Articular chondrocyte of knee joint (primary cell): ENCODE measurements around the gene HOXC4. TPM values are rescaled to one million over a fixed set of nuclear protein-coding genes. Genes with fewer than 3 reads are reported as not detected.

ENCODE experiments used
- small RNA-seq: library from RNA; depleted of rRNA; stranded (forward); fragments of <200 nt; gene quantifications from one replicate; pipeline ENCODE3, GENCODE V24; 2012
- total RNA-seq: library from RNA; depleted of rRNA; stranded (reverse); fragments of >200 nt; gene quantifications from 2 replicates; pipeline ENCODE4 v1.2.3, GENCODE V29; 2012

The HOXC4 gene
- 2.2 and 4.6 TPM in 2 replicates for total RNA-seq

DNA sequence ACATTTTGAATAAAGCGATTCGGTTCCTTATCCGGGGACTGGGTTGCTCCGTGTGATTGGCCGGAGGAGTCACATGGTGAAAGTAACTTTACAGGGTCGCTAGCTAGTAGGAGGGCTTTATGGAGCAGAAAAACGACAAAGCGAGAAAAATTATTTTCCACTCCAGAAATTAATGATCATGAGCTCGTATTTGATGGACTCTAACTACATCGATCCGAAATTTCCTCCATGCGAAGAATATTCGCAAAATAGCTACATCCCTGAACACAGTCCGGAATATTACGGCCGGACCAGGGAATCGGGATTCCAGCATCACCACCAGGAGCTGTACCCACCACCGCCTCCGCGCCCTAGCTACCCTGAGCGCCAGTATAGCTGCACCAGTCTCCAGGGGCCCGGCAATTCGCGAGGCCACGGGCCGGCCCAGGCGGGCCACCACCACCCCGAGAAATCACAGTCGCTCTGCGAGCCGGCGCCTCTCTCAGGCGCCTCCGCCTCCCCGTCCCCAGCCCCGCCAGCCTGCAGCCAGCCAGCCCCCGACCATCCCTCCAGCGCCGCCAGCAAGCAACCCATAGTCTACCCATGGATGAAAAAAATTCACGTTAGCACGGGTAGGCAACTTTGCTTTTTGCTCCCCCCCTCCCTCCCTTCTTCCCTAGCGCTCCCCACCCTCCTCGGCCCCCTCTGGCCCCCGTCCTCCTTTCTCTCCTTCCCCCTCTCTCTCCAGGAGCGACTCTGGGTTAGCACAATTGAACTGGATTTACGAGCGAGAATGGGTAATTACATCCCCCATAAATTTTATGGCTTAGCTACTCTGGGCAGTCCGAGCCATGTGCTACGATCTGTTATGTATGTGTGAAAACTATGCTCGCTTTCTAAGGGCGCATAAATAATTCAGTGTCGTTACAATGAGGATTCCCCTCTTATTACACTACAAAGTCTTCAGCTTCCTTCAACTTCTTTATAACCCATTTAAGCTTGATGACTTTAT lies at the start of gene HOXC4:
TSS of gene HOXC4 (plus strand) at position 85 of the 991 bp plus-strand sequence. CDS start at position 173, 88 bp downstream.

DNA sequence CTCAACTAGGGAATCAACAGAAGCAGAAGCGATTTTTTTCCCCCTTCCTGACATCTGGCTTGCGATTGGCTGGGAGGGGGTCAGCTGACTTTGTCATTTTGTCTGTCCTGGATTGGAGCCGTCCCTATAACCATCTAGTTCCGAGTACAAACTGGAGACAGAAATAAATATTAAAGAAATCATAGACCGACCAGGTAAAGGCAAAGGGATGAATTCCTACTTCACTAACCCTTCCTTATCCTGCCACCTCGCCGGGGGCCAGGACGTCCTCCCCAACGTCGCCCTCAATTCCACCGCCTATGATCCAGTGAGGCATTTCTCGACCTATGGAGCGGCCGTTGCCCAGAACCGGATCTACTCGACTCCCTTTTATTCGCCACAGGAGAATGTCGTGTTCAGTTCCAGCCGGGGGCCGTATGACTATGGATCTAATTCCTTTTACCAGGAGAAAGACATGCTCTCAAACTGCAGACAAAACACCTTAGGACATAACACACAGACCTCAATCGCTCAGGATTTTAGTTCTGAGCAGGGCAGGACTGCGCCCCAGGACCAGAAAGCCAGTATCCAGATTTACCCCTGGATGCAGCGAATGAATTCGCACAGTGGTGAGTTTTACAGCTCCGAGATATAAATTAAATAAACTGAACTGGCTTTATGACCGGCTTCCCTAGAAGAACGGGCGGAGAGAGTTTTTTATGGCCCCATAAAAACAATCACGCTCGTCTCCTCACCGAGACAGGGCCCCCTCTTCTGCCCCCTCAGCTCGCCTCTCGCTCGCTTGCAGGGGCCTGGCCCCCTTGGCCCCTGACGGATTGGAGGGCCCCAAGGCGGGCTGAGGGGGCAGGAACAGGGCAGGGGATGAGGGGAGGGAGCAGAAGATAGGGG lies 25.1 kb upstream of the HOXC4 start, which contains the start of gene HOXC6:
TSS of gene HOXC6 (plus strand) at position 127 of the 888 bp plus-strand sequence. CDS start at position 209, 82 bp downstream.

DNA sequence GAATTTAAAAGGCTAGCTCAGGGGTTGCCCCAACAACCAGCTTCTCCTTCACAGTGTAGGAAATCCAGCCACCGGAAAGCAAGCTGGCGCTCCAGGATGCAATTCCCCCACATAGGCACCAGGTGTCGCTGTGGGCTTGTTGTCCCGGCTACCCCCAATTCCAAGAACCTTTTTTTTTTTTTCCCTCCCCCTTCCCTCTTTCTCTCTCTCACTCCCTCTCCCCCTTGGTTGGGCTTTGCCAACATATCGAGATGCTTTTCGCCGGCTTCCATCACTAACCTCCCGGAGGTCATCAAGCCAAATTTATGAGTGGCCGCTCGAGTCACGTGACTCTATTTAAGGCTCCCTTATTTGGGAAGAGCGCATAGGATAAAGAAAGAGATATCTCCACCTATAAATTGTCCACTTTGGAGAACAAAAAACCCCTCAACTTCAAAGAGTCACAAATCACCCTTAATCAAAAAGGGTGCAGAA lies 21.0 kb upstream of the HOXC4 start, which contains the start of gene HOXC5:
TSS of gene HOXC5 (plus strand) at position 424 of the 474 bp plus-strand sequence. CDS start 73 bp downstream, outside the sequence.

Small RNA genes within 50 kb of the gene (small RNA-seq; reads per million reads assigned to genes)
- gene HOXC5 = 0.31 reads per million
- gene MIR615 = 244 reads per million, percentile 98 among the genes with 10 or more reads in this experiment
- gene RF00019 = not detected

Other genes with a start within 250 kb of the HOXC4 start
- gene HOXC13, start 115.0 kb upstream of the HOXC4 start, total RNA-seq = not detected in 2 replicates
- gene HOXC12, start 98.9 kb upstream of the HOXC4 start, total RNA-seq = not detected in 2 replicates
- gene HOXC11, start 80.7 kb upstream of the HOXC4 start, total RNA-seq = 1.3 and 1.4 TPM in 2 replicates
- gene HOTAIR, start 78.9 kb upstream of the HOXC4 start, total RNA-seq = 1.6 and 1.8 TPM in 2 replicates
- gene HOXC10, start 68.7 kb upstream of the HOXC4 start, total RNA-seq = 12.4 and 14.1 TPM in 2 replicates
- gene HOXC9, start 53.7 kb upstream of the HOXC4 start, total RNA-seq = 8.3 and 9.8 TPM in 2 replicates
- 2.7 and 3.1 TPM in 2 replicates for gene HOXC8, start 44.9 kb upstream of the HOXC4 start, total RNA-seq
- gene HOXC6, start 25.4 kb upstream of the HOXC4 start, total RNA-seq = 5.3 and 8.1 TPM in 2 replicates
- 1.7 and 3.3 TPM in 2 replicates for gene HOXC5, start 20.8 kb upstream of the HOXC4 start, total RNA-seq
- 22.6 and 24.5 TPM in 2 replicates for gene SMUG1, start 135.2 kb downstream of the HOXC4 start, total RNA-seq
- gene CBX5, start 226.3 kb downstream of the HOXC4 start, total RNA-seq = 67.9 and 72.2 TPM in 2 replicates
- gene HNRNPA1, start 226.9 kb downstream of the HOXC4 start, total RNA-seq = 517 and 660 TPM in 2 replicates
- gene NFE2, start 247.2 kb downstream of the HOXC4 start, total RNA-seq = 0.43 and 0.65 TPM in 2 replicates